ENCODE data around the gene SLC26A2.

DNA sequence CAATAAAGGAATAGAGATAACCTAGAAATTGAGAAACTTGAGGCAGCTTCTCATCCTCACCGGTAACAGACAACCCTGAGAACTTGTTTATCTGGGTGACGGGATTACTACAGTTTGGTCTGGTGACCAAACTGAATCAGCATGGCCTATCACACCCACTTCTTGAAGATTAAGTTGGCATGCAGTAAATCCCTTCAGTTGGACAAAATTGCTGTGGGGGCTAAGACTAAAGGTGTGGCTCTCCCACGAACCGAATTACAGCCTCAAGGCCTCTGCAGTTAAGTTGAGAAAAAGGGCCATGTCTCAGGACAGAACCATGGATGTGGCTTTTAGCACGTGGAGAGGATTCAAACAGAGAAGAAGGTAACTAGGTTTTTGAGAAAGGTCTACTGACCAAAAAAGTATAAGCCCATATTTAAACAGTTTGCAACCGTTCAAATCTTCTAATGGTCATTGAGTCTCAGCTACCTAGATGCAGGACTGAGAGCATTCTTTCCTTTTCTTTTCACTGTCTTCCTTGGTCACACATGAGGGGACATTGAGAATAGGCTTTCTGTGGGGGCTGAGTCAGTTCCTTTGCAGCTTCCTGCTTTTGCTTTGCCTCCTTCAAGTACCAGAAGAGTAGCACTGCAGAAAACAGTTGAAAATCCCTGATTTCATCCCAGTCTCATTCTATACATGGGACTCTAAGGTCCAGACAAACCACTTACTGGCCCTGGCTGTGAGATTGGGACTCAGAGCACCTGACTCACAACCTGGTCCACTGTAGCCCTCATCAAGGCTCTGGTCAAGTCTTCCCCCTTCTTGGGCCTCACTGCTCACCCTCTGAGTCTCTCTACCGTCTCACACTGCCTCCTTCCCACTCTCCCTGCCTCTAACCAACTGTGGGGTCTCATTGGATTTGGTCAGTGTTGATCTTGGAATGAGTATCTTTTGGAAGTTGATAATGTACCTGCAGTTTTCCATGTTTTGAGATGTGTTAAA is 46.8 kb upstream of the SLC26A2 start:
- TF ChIP-seq POLR2AphosphoS5 (IDR thresholded peaks at IDR 0.05; ENCODE audit: low read depth, low read length) = no peak
- no peak for TF ChIP-seq POLR2A (IDR thresholded peaks at IDR 0.05; ENCODE audit: low read depth, low read length)
- TF ChIP-seq TAF1 (IDR thresholded peaks at IDR 0.05; ENCODE audit: borderline replicate concordance, low read depth, low read length) = no peak

Measured in GM12892 (cell line).